WTC11 (cell line): ENCODE results near the gene KCNQ4. TPM values are rescaled to one million over a fixed set of nuclear protein-coding genes. Genes with fewer than 3 reads are reported as not detected.

Experiments used
- ATAC-seq: fragments of 200-7000 bp; cut with Tn5 transposase; 2 replicates; pipeline ENCODE4 v1.10.0; 2021; ENCODE audit warnings: mild to moderate bottlenecking, moderate library complexity
- CTCF ChIA-PET: fragments of 300-600 bp; sonication (Branson Sonifier 250); formaldehyde crosslinking; loops from one replicate; lab custom pipeline; 2021; ENCODE audit warnings: antibody characterized with exemption; lab: Charles Lee
- POLR2A ChIA-PET: fragments of 350-600 bp; sonication (Branson Sonifier 250); formaldehyde crosslinking; loops from one replicate; lab custom pipeline; 2021; ENCODE audit warnings: antibody characterized with exemption; lab: Charles Lee
- DNase-seq: peaks from one replicate; pipeline ENCODE4 v3.0.0; 2021; ENCODE audit warnings: low spot score
- H3K27ac Mint-ChIP-seq: 2 replicates; pipeline ENCODE4 v1.8.0; 2021; ENCODE audit warnings: mixed read lengths
- H3K27me3 Mint-ChIP-seq: 2 replicates; pipeline ENCODE4 v1.8.0; 2021; ENCODE audit warnings: low read depth, mild to moderate bottlenecking, moderate library complexity, mixed read lengths
- H3K36me3 Mint-ChIP-seq: 2 replicates; pipeline ENCODE4 v1.8.0; 2021; ENCODE audit warnings: mixed read lengths
- H3K4me1 Mint-ChIP-seq: 2 replicates; pipeline ENCODE4 v1.8.0; 2022; ENCODE audit warnings: mixed read lengths
- H3K4me3 Mint-ChIP-seq: 2 replicates; pipeline ENCODE4 v1.8.0; 2021; ENCODE audit warnings: mild to moderate bottlenecking, moderate library complexity, mixed read lengths
- H3K9me3 Mint-ChIP-seq: 2 replicates; pipeline ENCODE4 v1.8.0; 2021; ENCODE audit warnings: mixed read lengths
- ATF1 ChIP-seq: sonication (generic); formaldehyde crosslinking; IDR thresholded peaks from 2 replicates; pipeline ENCODE4 v1.8.1; 2023; ENCODE audit warnings: mild to moderate bottlenecking, moderate library complexity, missing genetic modification reagents
- ATF6 ChIP-seq: sonication (generic); formaldehyde crosslinking; IDR thresholded peaks from 2 replicates; pipeline ENCODE4 v1.8.1; 2023; ENCODE audit warnings: mild to moderate bottlenecking, missing genetic modification reagents
- CREM ChIP-seq: sonication (generic); formaldehyde crosslinking; IDR thresholded peaks from 2 replicates; pipeline ENCODE4 v1.8.1; 2022; ENCODE audit warnings: mild to moderate bottlenecking, missing genetic modification reagents, moderate library complexity
- JAZF1 ChIP-seq: fragments of 250-450 bp; sonication (Bioruptor Pico); IDR thresholded peaks from 2 replicates; pipeline ENCODE4 v1.9.0; 2021; ENCODE audit warnings: moderate library complexity, mild to moderate bottlenecking, inconsistent platforms
- MAX ChIP-seq: sonication (generic); formaldehyde crosslinking; IDR thresholded peaks from 2 replicates; pipeline ENCODE4 v1.8.0; 2022; ENCODE audit warnings: mild to moderate bottlenecking, missing genetic modification reagents
- NFE2L1 ChIP-seq: sonication (generic); formaldehyde crosslinking; IDR thresholded peaks from 2 replicates; pipeline ENCODE4 v1.8.1; 2023; ENCODE audit warnings: missing genetic modification reagents
- NFYB ChIP-seq: sonication (generic); formaldehyde crosslinking; conservative IDR thresholded peaks from 2 replicates; pipeline ENCODE4 v1.8.0; 2022; ENCODE audit warnings: low read depth, missing genetic modification reagents
- NR1H2 ChIP-seq: sonication (generic); formaldehyde crosslinking; IDR thresholded peaks from 2 replicates; pipeline ENCODE4 v1.9.0; 2021; ENCODE audit warnings: mild to moderate bottlenecking, moderate library complexity, missing genetic modification reagents
- RELA ChIP-seq: sonication (generic); formaldehyde crosslinking; IDR thresholded peaks from 2 replicates; pipeline ENCODE4 v1.8.1; 2022; ENCODE audit warnings: missing genetic modification reagents, mild to moderate bottlenecking, borderline replicate concordance
- SOX15 ChIP-seq: fragments of 250-450 bp; sonication (Bioruptor Pico); IDR thresholded peaks from 2 replicates; pipeline ENCODE4 v1.9.0; 2021; ENCODE audit warnings: mild to moderate bottlenecking
- TCF7 ChIP-seq: sonication (generic); formaldehyde crosslinking; IDR thresholded peaks from 2 replicates; pipeline ENCODE4 v1.8.0; 2022; ENCODE audit warnings: mild to moderate bottlenecking, low read depth, missing genetic modification reagents, moderate library complexity
- TEAD1 ChIP-seq: sonication (generic); formaldehyde crosslinking; IDR thresholded peaks from 2 replicates; pipeline ENCODE4 v1.8.0; 2022; ENCODE audit warnings: mild to moderate bottlenecking, missing genetic modification reagents
- USF2 ChIP-seq: sonication (generic); formaldehyde crosslinking; IDR thresholded peaks from 2 replicates; pipeline ENCODE4 v1.8.1; 2023; ENCODE audit warnings: mild to moderate bottlenecking, missing genetic modification reagents, moderate library complexity
- ZMAT4 ChIP-seq: fragments of 250-450 bp; sonication (Bioruptor Pico); IDR thresholded peaks from 2 replicates; pipeline ENCODE4 v1.9.0; 2021; ENCODE audit warnings: mild to moderate bottlenecking
- ZNF416 ChIP-seq: fragments of 250-450 bp; sonication (Bioruptor Pico); IDR thresholded peaks from 2 replicates; pipeline ENCODE4 v1.9.0; 2021; ENCODE audit warnings: mild to moderate bottlenecking, inconsistent platforms
- ZNF423 ChIP-seq: fragments of 250-450 bp; sonication (Bioruptor Pico); IDR thresholded peaks from 2 replicates; pipeline ENCODE4 v2.1.2; 2022; ENCODE audit warnings: mild to moderate bottlenecking, moderate library complexity
- ZNF532 ChIP-seq: fragments of 250-450 bp; sonication (Bioruptor Pico); IDR thresholded peaks from 2 replicates; pipeline ENCODE4 v1.9.0; 2021; ENCODE audit warnings: mild to moderate bottlenecking, borderline replicate concordance
- total RNA-seq: library from RNA; stranded (reverse); gene quantifications from 3 replicates; pipeline ENCODE4 v1.2.3, GENCODE V29; 2021

The KCNQ4 gene
- total RNA-seq, 1 experiment from 2014 or later, result 4.0 TPM

GRCh38 chr1:40740039-40740996, 43.3 kb upstream of the KCNQ4 start:
- H3K36me3 Mint-ChIP-seq, result peaks cover 48% of the 10 kb centered on the region
- POLR2A ChIA-PET, result no interaction called here

More at GRCh38 chr1:40740039-40740996, 43.3 kb upstream of the KCNQ4 start:
- DNase-seq, result no peak
- CTCF ChIA-PET, result interaction anchor here (0.6 kb wide), 1 partner anchor 34 kb away, joined by 3 read pairs; no protein-coding TSS in a partner anchor
- Mint-ChIP-seq H3K27ac (peak overlapping the region; percentile 57; the same call in 1 of the 2 replicates), H3K4me1 (peaks cover 12% of the 10 kb centered on the region), H3K4me3 (no peak overlapping the region)
- no peak for ATAC-seq
- TF ChIP-seq ATF1 (CRISPR knock-in tag) (no peak), ZNF423 (CRISPR knock-in tag) (no peak), RELA (no peak), TEAD1 (CRISPR knock-in tag) (no peak), ATF6 (CRISPR knock-in tag) (no peak), ZNF532 (CRISPR knock-in tag) (no peak), MAX (no peak), TCF7 (CRISPR knock-in tag) (no peak), CREM (CRISPR knock-in tag) (no peak), ZNF416 (no peak), USF2 (CRISPR knock-in tag) (no peak), NR1H2 (CRISPR knock-in tag) (no peak), SOX15 (CRISPR knock-in tag) (no peak), JAZF1 (CRISPR knock-in tag) (no peak), ZMAT4 (CRISPR knock-in tag) (no peak), NFYB (no peak), NFE2L1 (CRISPR knock-in tag) (no peak)
- TF ChIP-seq, all 79 proteins: peak for 0
- Mint-ChIP-seq H3K27me3 (no peaks in the 10 kb centered on the region), H3K9me3 (no peaks in the 10 kb centered on the region)
